SJCRH30 (cell line): ENCODE measurements around the gene TMPRSS7. TPM values are rescaled to one million over a fixed set of nuclear protein-coding genes. Genes with fewer than 3 reads are reported as not detected.

Experiments used
- total RNA-seq: library from RNA; depleted of rRNA; stranded (reverse); fragments of >200 nt; shearing (Covaris generic); gene quantifications from 2 replicates; pipeline ENCODE4 v1.2.3, GENCODE V29; 2014; rRNA removed

TMPRSS7 gene
- total RNA-seq, 1 experiment from 2014 or later = not detected

Other genes with a start within 250 kb of the TMPRSS7 start
- gene PHLDB2, start 175.5 kb upstream of the TMPRSS7 start, total RNA-seq = 93.4 and 102 TPM in 2 replicates
- 37.4 and 48.7 TPM in 2 replicates for gene ABHD10, start 55.7 kb upstream of the TMPRSS7 start, total RNA-seq
- 19.1 and 19.8 TPM in 2 replicates for gene TAGLN3, start 35.8 kb upstream of the TMPRSS7 start, total RNA-seq
- gene C3orf52, start 51.7 kb downstream of the TMPRSS7 start, total RNA-seq = 13.7 and 15.5 TPM in 2 replicates
- gene GCSAM, start 98.5 kb downstream of the TMPRSS7 start, total RNA-seq = not detected in 2 replicates